Esophagus (tissue), 2 donors: ENCODE measurements around the gene LY86. TPM values are rescaled to one million over a fixed set of nuclear protein-coding genes. Genes with fewer than 3 reads are reported as not detected.
A peak's percentile ranks its signal among the peaks of the same experiment; 100 is the strongest.

Source experiments
- H3K27ac ChIP-seq, 2 donors: one replicate each; pipeline ENCODE4 v1.5.1; 2013; ENCODE audit warnings: low read depth in 2 of 2, mild to moderate bottlenecking in 2 of 2, inconsistent platforms in 1 of 2, low read length in 1 of 2, moderate library complexity in 1 of 2
- H3K27me3 ChIP-seq, 2 donors: one replicate each; pipeline ENCODE4 v1.6.1; 2013; ENCODE audit warnings: low read length in 2 of 2, control low read depth in 1 of 2, mild to moderate bottlenecking in 1 of 2; ENCODE audit not compliant: insufficient read depth in 2 of 2, control insufficient read depth in 1 of 2
- H3K36me3 ChIP-seq, 2 donors: one replicate each; pipeline ENCODE4 v1.6.1; 2013; ENCODE audit warnings: low read length in 1 of 2; ENCODE audit not compliant: control insufficient read depth in 2 of 2, insufficient read depth in 2 of 2
- H3K4me1 ChIP-seq, 2 donors: one replicate each; pipeline ENCODE4 v1.6.1; 2013; ENCODE audit warnings: low read length in 1 of 2; ENCODE audit not compliant: control insufficient read depth in 2 of 2, insufficient read depth in 2 of 2
- H3K4me3 ChIP-seq, 2 donors: one replicate each; pipeline ENCODE4 v1.5.1; 2013; ENCODE audit warnings: low read length in 2 of 2, mild to moderate bottlenecking in 2 of 2, low read depth in 1 of 2, moderate library complexity in 1 of 2
- H3K9me3 ChIP-seq, 2 donors: one replicate each; pipeline ENCODE4 v1.6.1; 2013; ENCODE audit warnings: mild to moderate bottlenecking in 2 of 2, low read depth in 1 of 2, low read length in 1 of 2, moderate library complexity in 1 of 2; ENCODE audit not compliant: control insufficient read depth in 2 of 2, insufficient read depth in 1 of 2
- WGBS, 2 donors: extraction: QIAGEN DNeasy Blood & Tissue Kit; methylation state at CpG; one replicate each; pipeline ENCODE4 v1.1.7; 2013; 5-methylcytosine and 5-hydroxymethylcytosine counted together
- polyA plus RNA-seq, 2 donors: library from polyadenylated mRNA; stranded (reverse); fragments of 200-250 nt; gene quantifications; one replicate each; pipeline ENCODE4 v1.2.3, GENCODE V29; 2013
- donor health status: healthy with polysubstance abuse.
- donor health status: Bipolar disorder and iron deficiency.

The LY86 gene
- polyA plus RNA-seq, 2 donors, result 0.51 to 0.55 TPM

DNA sequence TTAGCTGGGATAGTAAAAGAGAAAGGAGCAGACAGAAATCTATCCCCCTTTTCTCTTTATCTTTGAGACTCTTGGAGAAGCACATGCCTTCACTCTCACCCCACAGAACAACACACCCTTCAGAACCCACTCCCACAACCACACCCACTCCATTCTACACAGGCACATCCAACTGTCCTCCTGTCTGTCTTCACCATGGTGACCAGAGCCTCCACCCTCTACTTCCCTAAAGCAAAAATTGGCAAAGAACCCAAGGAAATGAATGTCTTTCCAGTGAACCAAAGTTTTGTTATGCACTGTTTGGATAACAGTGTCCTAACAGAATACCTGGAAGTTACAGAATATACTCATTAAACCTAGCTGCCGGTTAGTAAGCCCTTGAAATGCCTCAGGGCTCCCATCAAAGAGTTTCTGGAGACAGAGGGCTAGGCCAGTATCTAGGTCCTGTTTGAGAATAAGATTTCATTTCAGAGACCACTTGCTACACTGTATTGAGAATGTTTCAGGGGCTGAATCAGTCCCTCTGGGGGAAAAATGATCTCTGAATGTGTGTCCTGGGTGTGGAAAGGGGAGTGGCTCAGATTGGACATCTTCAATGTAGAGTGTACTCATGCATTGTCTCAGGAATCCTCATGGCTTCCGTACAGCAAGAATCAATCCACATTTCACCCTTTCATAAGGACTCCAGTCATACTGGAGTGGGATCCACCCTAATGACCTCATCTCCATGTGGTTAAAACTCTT is 101.1 kb downstream of the LY86 start:
- Histone ChIP-seq H3K9me3 (no peaks in the 10 kb centered on the region), H3K4me1 (peaks cover 2 to 13% of the 10 kb centered on the region in 2 donors), H3K36me3 (no peaks in the 10 kb centered on the region), H3K27ac (peak overlapping the region; percentile 81 to 88), H3K27me3 (no peaks in the 10 kb centered on the region), H3K4me3 (no peak overlapping the region)
- 34 to 52% methylated on average over 2 of the region's 2 CpGs for WGBS, 2 donors

DNA sequence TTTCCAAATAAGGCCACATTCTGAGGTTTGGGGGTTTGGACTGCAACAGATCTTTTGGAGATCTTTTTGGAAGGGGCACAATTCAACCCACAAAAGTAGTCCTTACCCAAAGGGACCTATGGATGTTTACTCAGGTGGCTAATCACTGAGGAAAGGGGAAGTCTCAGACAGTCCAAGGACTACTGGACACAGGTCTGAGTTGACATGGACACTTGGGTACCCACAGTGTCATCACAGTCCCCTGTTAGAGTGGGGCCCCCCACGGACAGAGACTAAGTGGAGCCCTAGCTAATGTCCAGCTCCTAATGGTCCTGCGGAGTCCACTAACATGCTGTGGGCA is 101.6 kb downstream of the LY86 start:
- no peak overlapping the region for H3K4me3 ChIP-seq
- no peaks in the 10 kb centered on the region for H3K9me3 ChIP-seq
- no peaks in the 10 kb centered on the region for H3K36me3 ChIP-seq
- H3K4me1 ChIP-seq, result peaks cover 2 to 16% of the 10 kb centered on the region in 2 donors
- peak overlapping the region; percentile 81 to 88 for H3K27ac ChIP-seq
- no peaks in the 10 kb centered on the region for H3K27me3 ChIP-seq
- 89 to 92% methylated on average over 2 of the region's 2 CpGs for WGBS, 2 donors

DNA sequence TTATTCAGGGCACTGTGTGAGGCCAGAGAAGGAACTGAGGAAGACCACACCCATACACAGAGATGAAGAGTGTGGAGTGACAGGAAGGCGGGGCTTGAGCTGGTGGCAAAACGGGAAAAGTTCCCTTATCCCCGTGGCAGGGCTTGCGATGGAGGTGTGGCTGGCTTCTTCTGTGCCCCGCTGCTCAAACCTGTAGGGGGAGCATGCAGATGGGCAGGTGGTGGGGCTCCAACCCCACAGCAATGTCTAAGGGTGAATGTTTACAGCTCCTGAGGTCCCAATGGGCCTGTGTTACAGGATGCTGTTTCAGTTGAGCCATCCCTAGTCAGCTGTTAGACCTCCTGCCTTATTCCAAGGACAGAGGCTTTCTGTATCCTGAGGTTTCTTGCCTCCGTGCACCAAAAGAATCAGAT is 105.9 kb downstream of the LY86 start:
- 44 to 51% methylated on average over 6 of the region's 6 CpGs for WGBS, 2 donors
- Histone ChIP-seq H3K27ac (peak overlapping the region; percentile 93 to 97), H3K4me3 (no peak overlapping the region), H3K9me3 (no peaks in the 10 kb centered on the region), H3K36me3 (no peaks in the 10 kb centered on the region), H3K4me1 (peaks cover 5 to 24% of the 10 kb centered on the region in 2 donors), H3K27me3 (no peaks in the 10 kb centered on the region)

DNA sequence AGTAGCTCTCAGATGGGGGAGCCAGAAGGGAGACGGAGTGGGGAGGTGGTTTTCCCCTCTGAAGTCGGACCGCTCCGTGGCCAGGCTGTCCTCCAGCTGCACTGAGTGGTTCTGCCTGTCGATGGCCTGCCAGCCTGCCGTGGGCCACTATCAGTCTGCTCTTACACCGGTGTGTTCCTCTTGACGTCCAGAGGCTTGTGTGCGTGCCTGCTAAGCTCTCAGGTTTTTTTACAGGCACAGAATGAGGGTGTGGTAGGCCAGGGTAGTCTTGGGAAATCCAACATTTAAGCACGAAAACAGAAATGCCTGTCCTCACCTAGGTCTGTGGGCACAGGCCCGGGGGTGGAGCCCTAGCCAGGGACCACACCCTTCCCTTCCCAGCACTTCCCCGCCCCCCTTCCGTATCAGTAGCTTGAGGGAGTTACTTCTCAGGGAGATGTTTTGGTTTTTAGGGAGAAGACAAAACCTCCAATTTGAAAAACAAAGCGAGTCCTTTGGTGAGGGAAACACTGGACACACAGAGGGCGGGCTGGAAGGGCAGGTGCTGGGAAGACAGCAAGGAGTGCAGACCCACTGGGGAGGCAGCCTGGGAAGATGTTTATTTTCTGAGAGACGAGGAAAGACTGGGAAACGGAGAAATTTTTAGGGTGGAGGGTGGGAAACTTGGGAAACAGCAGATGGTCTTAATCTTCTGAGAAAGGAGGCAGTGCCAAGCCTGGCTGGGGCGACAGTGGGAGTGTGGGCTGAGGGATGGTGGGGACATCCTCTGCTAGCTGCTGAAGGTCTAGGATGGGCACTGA is 106.5 kb downstream of the LY86 start:
- Histone ChIP-seq H3K9me3 (no peaks in the 10 kb centered on the region), H3K27me3 (no peaks in the 10 kb centered on the region), H3K4me3 (no peak overlapping the region), H3K4me1 (peaks cover 5 to 31% of the 10 kb centered on the region in 2 donors), H3K27ac (peak overlapping the region; percentile 93 to 97), H3K36me3 (no peaks in the 10 kb centered on the region)
- WGBS, 2 donors, result 32 to 34% methylated on average over 18 of the region's 18 CpGs

DNA sequence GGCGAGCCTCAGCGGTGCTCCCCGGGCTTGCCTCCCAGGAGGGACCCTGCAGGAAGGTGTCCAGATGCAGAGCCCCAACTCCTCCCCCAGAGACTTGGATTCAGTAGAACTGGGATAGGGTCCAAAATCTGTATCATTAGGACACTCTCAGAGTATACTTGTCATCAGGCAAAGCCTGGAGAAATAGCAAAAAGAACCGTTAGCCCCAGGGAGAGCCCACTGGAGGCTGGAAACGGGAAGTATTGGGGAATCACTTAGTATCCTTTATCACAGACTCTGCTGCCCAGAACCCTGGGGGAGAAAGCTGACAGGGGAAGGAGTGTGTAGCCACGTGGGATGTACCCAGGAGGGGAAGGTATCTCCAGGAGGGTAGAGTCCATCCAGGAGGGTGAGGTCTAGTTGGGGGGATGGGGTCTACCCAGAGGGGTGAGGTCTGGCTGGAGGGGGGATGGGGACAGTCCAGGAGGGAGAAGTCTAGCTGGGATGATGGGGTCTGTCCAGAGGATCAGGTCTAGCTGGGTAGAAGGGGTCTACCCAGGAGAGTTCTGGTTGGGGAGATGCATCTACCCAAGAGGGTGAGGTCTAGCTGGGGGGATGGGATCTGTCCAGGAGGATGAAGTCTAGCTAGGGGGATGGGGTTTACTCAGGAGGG is 107.2 kb downstream of the LY86 start:
- peak overlapping the region; percentile 93 to 97 for H3K27ac ChIP-seq
- no peak overlapping the region for H3K4me3 ChIP-seq
- no peaks in the 10 kb centered on the region for H3K36me3 ChIP-seq
- peaks cover 3 to 28% of the 10 kb centered on the region in 2 donors for H3K4me1 ChIP-seq
- no peaks in the 10 kb centered on the region for H3K9me3 ChIP-seq
- H3K27me3 ChIP-seq, result no peaks in the 10 kb centered on the region
- 39 to 46% methylated on average over 6 of the region's 6 CpGs for WGBS, 2 donors

DNA sequence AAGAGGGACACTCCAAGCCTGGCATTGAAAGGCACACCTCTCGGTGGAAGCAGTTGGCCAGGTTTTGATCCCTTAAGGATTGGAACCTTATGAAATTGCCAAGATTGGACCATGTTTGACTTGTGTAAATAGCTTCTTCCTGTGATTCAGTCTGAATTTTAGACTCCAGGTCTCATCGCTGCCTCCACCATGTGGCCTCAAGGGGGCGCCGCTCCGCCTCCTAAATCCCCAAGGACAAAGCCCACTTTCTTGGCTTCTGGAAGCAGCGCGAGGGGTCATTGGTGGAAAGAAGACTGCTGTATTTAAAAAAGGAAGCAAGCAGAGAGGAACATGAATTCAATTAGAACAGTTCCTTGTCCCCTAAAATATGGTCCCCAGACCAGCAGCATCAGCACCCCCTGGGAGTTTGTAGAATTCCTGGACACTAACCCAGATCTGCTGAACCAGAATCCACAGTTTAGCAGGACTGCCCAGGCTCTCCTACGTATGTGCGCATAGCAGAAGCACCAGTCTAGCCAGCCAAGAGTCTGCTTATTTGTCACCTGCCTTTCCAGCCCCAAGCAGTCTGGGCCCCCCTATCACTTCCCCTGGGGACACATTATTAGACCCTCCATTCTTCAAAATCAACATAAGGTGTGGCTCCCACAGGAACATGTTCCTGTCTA is 108.5 kb downstream of the LY86 start:
- peaks cover 3 to 28% of the 10 kb centered on the region in 2 donors for H3K4me1 ChIP-seq
- peak overlapping the region; percentile 93 to 97 for H3K27ac ChIP-seq
- no peaks in the 10 kb centered on the region for H3K27me3 ChIP-seq
- H3K9me3 ChIP-seq, result no peaks in the 10 kb centered on the region
- no peaks in the 10 kb centered on the region for H3K36me3 ChIP-seq
- 46 to 51% methylated on average over 9 of the region's 9 CpGs for whole genome bisulfite sequencing, 2 donors
- H3K4me3 ChIP-seq, result no peak overlapping the region

DNA sequence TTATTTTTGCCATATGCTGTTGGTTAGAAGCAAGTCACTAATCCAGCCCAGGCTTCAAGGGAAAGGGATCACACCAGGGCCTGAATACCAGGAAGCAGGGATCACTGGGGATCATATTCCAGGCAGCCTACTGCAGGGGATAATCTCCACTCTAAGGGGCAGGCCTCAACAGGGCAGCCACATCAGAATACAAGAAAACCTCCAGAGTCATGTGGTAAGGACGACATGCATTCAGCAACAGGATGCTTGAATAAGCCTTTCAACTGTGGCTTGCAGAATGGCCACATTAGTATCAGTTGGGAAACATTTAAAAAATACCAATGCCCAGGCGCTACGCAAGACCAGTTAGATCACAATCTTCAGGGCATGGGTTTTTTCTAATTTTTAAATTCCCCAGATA is 109.1 kb downstream of the LY86 start:
- Histone ChIP-seq H3K36me3 (no peaks in the 10 kb centered on the region), H3K4me3 (no peak overlapping the region), H3K9me3 (no peaks in the 10 kb centered on the region), H3K27me3 (no peaks in the 10 kb centered on the region), H3K27ac (peak overlapping the region in 1 of 2 donors; percentile 97), H3K4me1 (peaks cover 3 to 28% of the 10 kb centered on the region in 2 donors)
- 67 to 69% methylated on average over 3 of the region's 3 CpGs for WGBS, 2 donors

DNA sequence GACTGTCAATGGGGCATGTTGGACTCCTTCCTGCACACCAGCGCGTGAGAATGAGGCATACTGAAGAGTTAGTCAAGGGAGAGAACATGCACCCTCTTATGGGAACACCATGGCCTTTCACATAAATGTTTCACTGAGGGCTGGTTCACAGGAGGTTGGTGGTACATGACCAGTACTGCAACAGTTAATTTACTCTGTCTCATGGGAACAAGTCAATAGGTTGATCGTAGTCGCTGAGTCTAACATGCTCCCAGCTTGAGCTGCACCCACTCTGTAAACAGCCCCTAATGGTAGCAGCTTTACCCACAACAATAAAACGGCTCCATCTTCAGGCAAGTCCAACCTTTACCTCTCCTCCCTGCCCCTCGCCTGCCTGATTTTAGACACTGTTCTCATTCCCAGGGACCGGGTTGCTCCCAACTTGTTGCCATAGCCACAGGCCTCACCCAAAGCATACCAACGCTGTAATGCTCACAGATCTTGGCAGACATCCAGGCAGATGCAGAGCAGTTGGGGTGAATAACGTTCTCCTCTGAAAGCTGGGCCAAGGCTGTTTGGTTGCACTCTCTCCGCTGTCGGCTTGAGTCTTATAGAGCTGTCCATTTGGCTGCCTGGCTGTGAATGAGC is 111.3 kb downstream of the LY86 start:
- Histone ChIP-seq H3K9me3 (no peaks in the 10 kb centered on the region), H3K4me3 (no peak overlapping the region), H3K36me3 (no peaks in the 10 kb centered on the region), H3K27ac (peak overlapping the region; percentile 61 to 83), H3K4me1 (peaks cover 3 to 19% of the 10 kb centered on the region in 2 donors), H3K27me3 (no peaks in the 10 kb centered on the region)
- 24 to 30% methylated on average over 11 of the region's 11 CpGs for WGBS, 2 donors
